CD4-positive, alpha-beta T cell (primary cell): Measurements from ENCODE around the gene DIPK1A. TPM values are rescaled to one million over a fixed set of nuclear protein-coding genes. Genes with fewer than 3 reads are reported as not detected.

Experiments used
- ATAC-seq: fragments of 200-7000 bp; cut with Tn5 transposase; one replicate; pipeline ENCODE4 v1.10.0; 2022; ENCODE audit warnings: mild to moderate bottlenecking; ENCODE audit not compliant: poor library complexity
- CTCF ChIA-PET: fragments of 350-600 bp; sonication (Branson Sonifier 250); formaldehyde crosslinking; loops from one replicate; lab custom pipeline; 2021; ENCODE audit warnings: antibody characterized with exemption, inconsistent platforms; lab: Charles Lee
- POLR2A ChIA-PET: fragments of 350-600 bp; sonication (Branson Sonifier 250); formaldehyde crosslinking; loops from one replicate; lab custom pipeline; 2021; ENCODE audit warnings: antibody characterized with exemption, inconsistent platforms; lab: Charles Lee
- DNase-seq, 14 experiments: peaks; one replicate each; pipeline ENCODE4 v3.0.0-alpha.2; 2013 to 2020; ENCODE audit warnings: mixed read lengths in 2 of 14
- H3K27ac ChIP-seq, 2 donors: one replicate each; pipeline versions ENCODE4 v1.5.1 to v1.7.0; 2013; ENCODE audit warnings: low read length in 2 of 2, low read depth in 1 of 2, mild to moderate bottlenecking in 1 of 2
- H3K27me3 ChIP-seq, 2 experiments: 1 replicate in 1 of 2; 2 replicates in 1 of 2; pipeline versions ENCODE4 v1.6.1 to v1.7.0; 2013; ENCODE audit warnings: low read length in 2 of 2, control low read depth in 1 of 2, mild to moderate bottlenecking in 1 of 2, moderate library complexity in 1 of 2; ENCODE audit not compliant: insufficient read depth in 2 of 2, control insufficient read depth in 1 of 2
- H3K36me3 ChIP-seq: one replicate; pipeline ENCODE4 v1.6.1; 2013; ENCODE audit warnings: low read length, control low read depth; ENCODE audit not compliant: insufficient read depth
- H3K4me1 ChIP-seq: one replicate; pipeline ENCODE4 v1.6.1; 2013; ENCODE audit warnings: low read length, control low read depth; ENCODE audit not compliant: insufficient read depth
- H3K4me3 ChIP-seq: one replicate; pipeline ENCODE4 v1.5.1; 2013; ENCODE audit warnings: mild to moderate bottlenecking, low read length, moderate library complexity
- H3K9me3 ChIP-seq, 2 experiments: 1 replicate in 1 of 2; 2 replicates in 1 of 2; pipeline versions ENCODE4 v1.6.1 to v1.7.0; 2013; ENCODE audit warnings: low read length in 2 of 2, mild to moderate bottlenecking in 2 of 2, control low read depth in 1 of 2, moderate library complexity in 1 of 2; ENCODE audit not compliant: control insufficient read depth in 1 of 2, insufficient read depth in 1 of 2
- H3K27ac Mint-ChIP-seq: one replicate; pipeline ENCODE4 v1.8.0; 2020; ENCODE audit warnings: mixed read lengths
- H3K27me3 Mint-ChIP-seq: one replicate; pipeline ENCODE4 v1.8.0; 2021; ENCODE audit warnings: mixed read lengths
- H3K36me3 Mint-ChIP-seq: one replicate; pipeline ENCODE4 v1.8.0; 2021; ENCODE audit warnings: low read depth, mixed read lengths
- H3K4me1 Mint-ChIP-seq: one replicate; pipeline ENCODE4 v1.8.0; 2021; ENCODE audit warnings: low read depth, mixed read lengths
- H3K4me3 Mint-ChIP-seq: one replicate; pipeline ENCODE4 v1.8.0; 2020; ENCODE audit warnings: mild to moderate bottlenecking, mixed read lengths
- H3K9me3 Mint-ChIP-seq: one replicate; pipeline ENCODE4 v1.8.0; 2020; ENCODE audit warnings: mixed read lengths
- CTCF ChIP-seq: fragments of 200-600 bp; IDR thresholded peaks from one replicate; pipeline ENCODE4 v1.8.0; 2022; ENCODE audit warnings: antibody characterized with exemption, mild to moderate bottlenecking
- intact Hi-C, 2 experiments: fragments of 100-400 bp; cut with DNase I in 1 of 2; cut with micrococcal nuclease in 1 of 2; formaldehyde crosslinking; loops; one replicate each; pipeline versions ENCODE4 v1.15.1 to v1.9.0; 2023 to 2025; cut with DNase I, micrococcal nuclease
- total RNA-seq, 174 experiments: library from RNA in 2 of 174; stranded (reverse) in 2 of 174; gene quantifications; one replicate each; pipeline ENCODE4 v1.2.3 and lab custom pipeline; 2021 to 2026

The DIPK1A gene
- total RNA-seq, 2 experiments from 2014 or later: 7.0 to 7.3 TPM

GRCh38 chr1:92840600-92840999, 120.7 kb downstream of the DIPK1A start:
- peaks cover 89% of the 10 kb centered on the region for H3K36me3 Mint-ChIP-seq
- ChIA-PET POLR2A (no interaction called here), CTCF (no interaction called here)
- no peaks in the 10 kb centered on the region for H3K9me3 Mint-ChIP-seq
- Histone ChIP-seq H3K4me3 (no peak overlapping the region), H3K27me3 (no peaks in the 10 kb centered on the region), H3K27ac (no peak overlapping the region), H3K9me3 (no peaks in the 10 kb centered on the region), H3K4me1 (peaks cover 11% of the 10 kb centered on the region), H3K36me3 (peaks cover 88% of the 10 kb centered on the region)
- no peaks in the 10 kb centered on the region for H3K27me3 Mint-ChIP-seq
- intact Hi-C loops: no loop called here
- H3K4me3 Mint-ChIP-seq: no peak overlapping the region
- H3K4me1 Mint-ChIP-seq: peaks cover 53% of the 10 kb centered on the region
- ATAC-seq: no peak
- H3K27ac Mint-ChIP-seq: peak overlapping the region; percentile 6
- DNase-seq: peak in 1 of 14 experiments; percentile 27
- no peak for TF ChIP-seq CTCF

DNA sequence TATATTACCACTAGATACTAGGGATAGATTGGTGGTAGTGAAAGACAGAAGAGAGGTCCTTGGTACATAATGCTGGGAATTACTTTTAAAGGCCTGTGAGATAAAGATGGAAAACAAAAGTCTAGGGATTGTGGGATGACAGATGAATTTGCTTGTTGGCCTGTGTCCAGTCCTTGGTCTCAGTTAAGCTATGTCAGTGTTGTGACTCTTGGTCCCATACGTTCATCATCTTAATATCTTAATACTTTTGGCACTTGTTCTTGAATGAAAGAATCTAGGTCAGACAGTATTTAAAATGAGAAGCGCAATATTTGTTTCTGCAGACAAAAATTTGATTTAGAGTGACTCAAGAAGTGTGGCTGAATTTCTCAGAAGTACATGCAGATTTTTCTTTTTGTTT, 121.8 kb downstream of the DIPK1A start:
- no peaks in the 10 kb centered on the region for H3K9me3 ChIP-seq
- intact Hi-C loops: loop anchor here in 1 of 2 experiments (10.0 kb wide), 3 partner anchors 545 to 1815 kb away; partner anchors contain the start of genes DNTTIP2, GLMN, RPAP2 and ZNF644
- POLR2A ChIA-PET: interaction anchor here (1.2 kb wide), 1 partner anchor 37 kb away, joined by 4 read pairs; no protein-coding TSS in a partner anchor
- ATAC-seq (no peak), DNase-seq (no peak)
- peaks cover 20% of the 10 kb centered on the region for H3K4me1 ChIP-seq
- peaks cover 100% of the 10 kb centered on the region for H3K36me3 Mint-ChIP-seq
- no peaks in the 10 kb centered on the region for H3K9me3 Mint-ChIP-seq
- H3K27ac Mint-ChIP-seq: peak overlapping the region; percentile 55
- no peak for TF ChIP-seq CTCF
- peaks cover 100% of the 10 kb centered on the region for H3K36me3 ChIP-seq
- no peak overlapping the region for H3K4me3 Mint-ChIP-seq
- H3K27me3 Mint-ChIP-seq: no peaks in the 10 kb centered on the region
- no peak overlapping the region for H3K4me3 ChIP-seq
- H3K4me1 Mint-ChIP-seq: peaks cover 65% of the 10 kb centered on the region
- H3K27ac ChIP-seq: no peak overlapping the region
- no peaks in the 10 kb centered on the region for H3K27me3 ChIP-seq
- CTCF ChIA-PET: no interaction called here

DNA sequence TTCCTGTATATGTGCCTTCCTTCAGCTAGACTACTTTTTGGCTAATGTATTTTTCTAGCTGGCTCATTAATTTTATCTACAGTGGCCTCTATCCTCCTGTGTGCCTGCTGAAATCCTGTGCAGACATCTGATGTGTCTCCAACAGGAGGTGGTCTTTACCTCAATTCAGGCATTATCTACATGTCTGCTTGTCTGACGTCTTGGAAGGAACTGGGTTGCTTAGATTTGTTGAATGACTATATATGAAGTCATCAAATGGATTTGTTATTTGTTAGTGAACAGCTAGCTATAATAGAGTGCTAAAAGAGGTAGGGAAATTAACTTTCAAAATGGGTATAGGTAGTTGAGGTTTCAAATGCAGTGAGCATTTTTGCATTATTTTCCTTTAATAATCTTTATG, 122.7 kb downstream of the DIPK1A start:
- ChIA-PET POLR2A (interaction anchor here (1.2 kb wide), 1 partner anchor 38 kb away, joined by 4 read pairs; no protein-coding TSS in a partner anchor), CTCF (interaction anchor here (1.0 kb wide), 1 partner anchor 21 kb away, joined by 3 read pairs; no protein-coding TSS in a partner anchor)
- no peak for TF ChIP-seq CTCF
- Histone ChIP-seq H3K4me1 (peaks cover 28% of the 10 kb centered on the region), H3K27ac (no peak overlapping the region), H3K9me3 (no peaks in the 10 kb centered on the region), H3K27me3 (no peaks in the 10 kb centered on the region), H3K4me3 (no peak overlapping the region), H3K36me3 (peaks cover 100% of the 10 kb centered on the region)
- Mint-ChIP-seq H3K36me3 (peaks cover 100% of the 10 kb centered on the region), H3K9me3 (no peaks in the 10 kb centered on the region), H3K27ac (peak overlapping the region; percentile 97), H3K27me3 (no peaks in the 10 kb centered on the region), H3K4me1 (peaks cover 74% of the 10 kb centered on the region), H3K4me3 (peak overlapping the region; percentile 12)
- DNase-seq (no peak), ATAC-seq (no peak)
- intact Hi-C loops: loop anchor here in 1 of 2 experiments (10.0 kb wide), 3 partner anchors 544 to 1814 kb away; partner anchors contain the start of genes DNTTIP2, GLMN, RPAP2 and ZNF644
